ENCODE results near the gene IRF2BPL.

IRF2BPL gene

DNA sequence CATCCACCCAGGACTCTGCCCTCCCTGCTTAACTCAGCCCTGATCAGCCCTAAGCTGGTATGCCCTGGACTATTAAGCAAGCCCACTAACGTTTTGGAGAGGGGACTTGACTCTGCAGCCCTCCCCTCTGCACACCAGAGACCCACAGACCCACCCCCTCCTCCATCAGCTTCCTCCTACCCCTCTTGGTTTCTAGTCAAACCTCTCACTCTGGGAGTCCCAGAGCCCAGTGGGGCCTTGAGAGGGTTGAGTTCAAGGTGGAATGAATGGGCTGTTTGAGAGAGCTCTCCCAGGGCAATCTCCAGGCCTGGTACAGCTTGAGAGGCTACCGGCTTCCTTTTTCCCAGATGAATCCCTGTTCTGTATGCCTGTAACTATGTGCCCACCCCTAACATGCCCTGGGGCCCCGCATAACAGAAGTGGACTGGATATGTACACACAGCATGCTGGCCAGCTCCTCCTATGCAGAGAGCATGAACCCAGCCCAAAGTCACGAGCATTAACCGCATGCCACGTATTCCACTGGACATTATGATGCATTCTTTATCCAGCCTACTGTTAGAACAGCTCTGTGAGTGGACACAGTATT lies 43.6 kb downstream of the IRF2BPL start:
- no peak for DNase-seq

- no peak for DNase-seq
Observed at GRCh38 chr14:76984297-76984696, 44.2 kb downstream of the IRF2BPL start.

DNA sequence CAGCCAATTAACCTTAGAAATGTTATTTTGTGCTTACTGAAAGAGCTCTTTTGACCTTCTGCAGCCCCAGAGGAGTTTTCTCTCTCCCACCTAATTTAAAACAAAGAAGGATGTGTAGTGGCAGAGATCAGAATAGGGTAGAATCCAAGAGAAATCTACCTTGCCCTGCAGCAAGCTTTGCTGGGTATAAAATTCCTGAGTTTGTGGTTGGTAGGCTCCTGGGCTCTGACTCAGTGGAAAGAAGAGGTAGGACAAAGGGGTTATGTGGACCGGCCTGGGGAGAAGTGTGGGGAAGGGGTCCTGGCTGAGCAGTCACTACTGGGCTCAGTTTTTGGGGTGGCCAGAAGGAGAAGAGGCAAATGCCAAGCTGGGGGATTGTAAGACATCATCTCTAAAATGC lies 46.8 kb downstream of the IRF2BPL start:
- no peak for DNase-seq

DNA sequence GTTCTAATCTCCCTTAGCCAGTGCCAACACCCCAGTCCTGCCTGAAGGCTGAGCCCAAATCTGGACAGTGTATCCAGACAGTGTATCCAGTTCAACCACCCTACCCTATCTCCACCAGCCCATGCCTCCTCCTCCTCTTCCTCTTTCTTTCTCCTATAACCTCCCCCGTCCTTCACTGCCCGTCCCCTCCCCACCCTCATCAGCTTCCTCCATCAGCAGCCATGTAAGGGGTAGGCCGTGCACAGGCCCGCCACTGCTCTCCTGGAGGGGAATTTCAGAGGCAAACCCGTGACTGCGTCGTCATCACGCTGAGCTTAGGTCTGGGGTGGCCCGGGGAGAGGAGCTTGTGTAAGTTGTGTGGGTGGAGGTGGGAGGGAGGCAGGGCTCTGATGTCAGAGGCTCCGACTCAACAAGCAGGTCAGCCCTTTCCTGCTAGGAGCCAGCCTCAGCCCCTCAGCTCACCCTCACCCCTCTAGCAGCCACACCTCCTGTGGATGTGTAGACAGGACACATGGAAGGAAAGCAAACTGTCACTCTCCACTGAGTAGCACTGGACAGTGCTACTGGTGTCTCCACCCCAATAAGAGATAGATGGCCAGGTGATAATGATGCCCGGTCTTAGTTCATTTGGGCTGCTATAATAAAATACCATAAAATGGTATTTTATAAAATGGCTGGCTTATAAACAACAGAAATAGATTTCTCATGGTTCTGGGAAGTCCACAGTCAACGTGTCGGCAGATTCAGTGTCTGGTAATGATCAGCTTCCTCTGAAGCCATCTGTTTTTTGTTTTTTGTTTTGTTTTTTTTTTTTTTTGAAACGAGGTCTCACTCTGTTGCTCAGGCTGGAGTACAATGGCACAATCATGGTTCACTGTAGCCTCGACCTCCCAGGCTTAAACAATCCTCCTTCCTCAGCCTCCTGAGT lies 50.5 kb downstream of the IRF2BPL start:
- peak; percentile 73 for DNase-seq

GRCh38 chr14:76976240-76977005 lies 52.1 kb downstream of the IRF2BPL start:
- no peak for DNase-seq

- DNase-seq: no peak
Observed at GRCh38 chr14:76975812-76976211, 52.7 kb downstream of the IRF2BPL start.

DNA sequence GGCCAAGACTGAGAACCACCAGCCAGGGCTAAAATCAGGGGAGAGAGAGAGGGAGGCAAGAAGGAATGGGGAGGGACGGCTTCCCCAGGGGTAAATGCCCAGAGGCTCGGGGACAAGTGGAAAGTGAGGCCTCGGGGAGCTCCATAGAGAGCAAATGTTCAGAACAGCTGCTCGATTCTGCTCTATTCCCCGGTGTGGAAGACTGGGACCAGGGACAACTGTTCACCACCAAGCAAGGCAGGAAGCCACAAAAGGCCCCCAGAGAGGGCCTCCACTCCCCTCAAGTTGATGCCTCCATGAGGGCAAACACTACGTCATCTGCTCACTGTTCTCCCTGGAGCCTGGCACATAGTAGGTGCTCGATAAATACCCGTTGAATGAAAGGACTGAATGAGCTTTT lies 53.5 kb downstream of the IRF2BPL start:
- no peak for DNase-seq

All from fibroblast of skin of abdomen (primary cell).